ENCODE measurements around the gene TDRD15.
"Not testable (repeated sequence)": the region's sequence is repeated elsewhere in the genome, so short reads cannot be mapped to it uniquely, and the experiment has no call there.

The TDRD15 gene

DNA sequence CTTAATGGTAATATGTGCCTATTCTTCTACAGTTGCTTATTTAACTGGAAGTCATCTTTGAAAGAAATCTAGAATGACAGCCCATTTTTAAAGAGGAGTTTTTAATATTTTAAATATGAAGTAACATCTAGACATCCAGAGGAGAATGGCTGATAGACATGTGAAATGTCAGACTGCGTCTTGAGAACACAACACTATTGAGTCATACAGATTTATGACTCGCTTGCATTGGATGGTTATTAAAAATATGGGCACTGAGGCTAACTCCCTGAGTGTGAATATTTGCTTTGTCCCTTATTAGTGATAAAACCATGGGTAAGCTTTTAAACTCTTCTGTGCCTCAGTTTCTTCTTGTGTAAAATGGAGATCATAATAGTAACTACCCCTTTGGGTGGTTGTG is 22.9 kb downstream of the TDRD15 start:
- no peak for DNase-seq (ENCODE audit: low spot score)

- no peak for DNase-seq (ENCODE audit: low spot score)
These were observed 24.9 kb downstream of the TDRD15 start for GRCh38 chr2:21148718-21149117.

GRCh38 chr2:21151234-21151633 is 27.5 kb downstream of the TDRD15 start:
- not testable (repeated sequence) for DNase-seq (ENCODE audit: low spot score)

GRCh38 chr2:21155365-21156136 is 31.8 kb downstream of the TDRD15 start:
- no peak for DNase-seq (ENCODE audit: low spot score)

DNA sequence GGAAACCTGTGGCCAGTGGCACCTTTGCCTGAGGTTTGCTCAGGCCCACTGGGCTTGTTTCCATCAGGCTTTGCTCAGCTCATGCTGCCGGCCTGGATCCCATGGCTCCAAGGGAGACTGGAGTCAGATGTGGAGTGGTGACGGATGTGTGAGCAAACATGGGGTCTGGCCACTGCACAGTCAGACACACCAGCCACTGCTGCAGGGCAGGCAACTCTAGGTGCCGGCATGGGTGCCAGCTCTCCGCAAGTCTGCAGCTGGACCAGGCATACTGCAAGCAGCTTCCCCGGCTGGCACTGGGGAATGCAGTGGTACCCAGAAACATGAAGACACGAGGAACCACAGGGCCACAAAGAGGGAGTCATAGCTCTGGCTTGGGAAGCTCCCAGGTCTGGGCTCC is 37.4 kb downstream of the TDRD15 start:
- no peak for DNase-seq (ENCODE audit: low spot score)

GRCh38 chr2:21161832-21162614 is 38.3 kb downstream of the TDRD15 start:
- no peak for DNase-seq (ENCODE audit: low spot score)

DNA sequence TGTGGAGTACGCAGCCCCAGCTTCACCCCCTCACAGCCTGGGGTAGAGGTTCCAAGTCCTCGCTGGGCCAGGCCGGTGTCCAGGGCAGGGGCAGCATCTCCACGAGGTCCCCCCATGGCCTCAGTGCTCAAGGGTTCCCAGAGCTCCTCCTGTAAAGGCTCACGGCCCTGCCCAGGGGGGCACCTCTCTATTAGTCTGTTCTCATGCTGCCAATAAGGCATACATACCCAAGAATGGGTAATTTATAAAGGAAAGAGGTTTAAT is 38.8 kb downstream of the TDRD15 start:
- no peak for DNase-seq (ENCODE audit: low spot score)

- no peak for DNase-seq (ENCODE audit: low spot score)
These were observed 39.4 kb downstream of the TDRD15 start for GRCh38 chr2:21163213-21163612.

- no peak for DNase-seq (ENCODE audit: low spot score)
These were observed 41.6 kb downstream of the TDRD15 start for GRCh38 chr2:21165350-21165749.

DNA sequence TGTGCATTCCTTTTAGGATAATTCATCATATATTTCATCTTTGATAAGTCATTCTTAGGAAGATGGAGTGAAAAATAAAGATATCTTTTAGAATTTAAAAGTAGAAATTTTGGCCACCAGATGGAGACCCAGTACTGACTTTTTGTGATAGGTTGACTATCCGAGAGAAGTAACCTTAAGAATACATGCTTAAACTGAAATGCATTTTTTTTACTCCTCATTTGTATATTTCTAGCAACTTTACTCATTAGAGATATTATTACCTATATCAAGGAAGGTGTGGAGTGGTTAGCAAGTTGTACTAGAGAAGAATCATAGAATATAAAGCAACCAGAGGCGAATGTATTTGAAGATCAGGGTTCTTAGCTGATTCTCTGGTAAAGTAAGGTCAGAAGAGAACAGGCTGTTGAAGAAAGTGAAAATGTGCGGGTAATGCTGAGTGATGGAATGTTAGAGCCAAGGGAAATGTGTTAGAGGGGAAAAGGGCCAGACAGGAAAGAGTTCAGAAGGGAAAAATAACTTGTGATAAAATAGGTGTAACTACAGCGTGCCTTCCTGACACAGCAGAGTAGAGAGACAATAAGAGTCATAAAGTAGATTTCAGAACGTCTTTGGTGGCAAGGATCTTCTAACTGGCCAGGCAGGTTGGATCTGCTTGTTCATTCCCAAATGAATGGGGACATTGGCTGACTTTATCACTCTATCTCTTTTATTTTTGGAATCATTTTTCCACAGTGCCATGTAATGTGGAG is 52.3 kb downstream of the TDRD15 start:
- DNase-seq (ENCODE audit: low spot score): peak; percentile 9

- no peak for DNase-seq (ENCODE audit: low spot score)
These were observed 58.2 kb downstream of the TDRD15 start for GRCh38 chr2:21181957-21182356.

DNA sequence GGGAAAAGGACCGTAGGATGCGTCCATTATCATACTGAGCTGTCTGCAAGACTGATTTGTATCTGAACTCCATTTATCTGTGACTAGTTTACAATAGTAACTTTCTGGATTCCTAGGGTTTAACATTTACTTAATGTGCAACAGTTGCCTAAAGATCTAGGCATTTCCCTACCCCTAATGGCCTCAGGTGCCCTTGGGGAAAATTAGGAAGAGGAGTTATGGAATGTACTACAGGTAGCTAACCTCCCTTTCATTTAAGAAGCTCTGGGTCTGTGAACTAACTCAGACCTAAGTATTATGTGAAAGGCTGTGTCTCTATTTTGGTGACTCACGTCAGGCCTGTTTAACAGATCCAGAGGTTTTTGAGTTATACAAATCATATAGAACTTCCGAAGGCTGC is 59.5 kb downstream of the TDRD15 start:
- DNase-seq (ENCODE audit: low spot score): no peak

GRCh38 chr2:21183726-21184125 is 60.0 kb downstream of the TDRD15 start:
- no peak for DNase-seq (ENCODE audit: low spot score)

DNA sequence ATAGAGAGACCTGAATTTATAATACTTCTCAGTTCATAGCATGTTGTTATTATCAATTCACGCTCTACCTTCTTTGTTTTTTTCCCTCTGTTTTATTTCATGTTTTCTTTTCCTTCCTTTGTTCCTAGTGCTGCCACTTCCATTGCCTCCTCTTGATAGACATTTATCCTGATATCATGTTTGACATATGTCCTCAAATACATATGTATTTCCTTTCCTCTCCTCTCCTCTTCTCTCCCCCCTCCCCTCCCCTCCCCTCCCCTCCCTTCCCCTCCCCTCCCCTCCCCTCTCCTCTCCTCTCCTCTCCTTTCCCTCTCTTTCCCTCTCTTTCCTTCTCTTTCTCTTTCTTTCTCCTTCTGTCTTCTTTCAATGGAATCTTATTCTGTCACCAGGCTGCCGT is 67.8 kb downstream of the TDRD15 start:
- DNase-seq (ENCODE audit: low spot score): no peak
